NCI-H1048 (cell line): ENCODE results near the gene SLC25A21.
"Not testable (repeated sequence)": the region's sequence is repeated elsewhere in the genome, so short reads cannot be mapped to it uniquely, and the experiment has no call there.

Experiments
- DNase-seq: peaks from one replicate; lab custom pipeline; 2025; lab: John Stamatoyannopoulos, UW

SLC25A21 gene

DNA sequence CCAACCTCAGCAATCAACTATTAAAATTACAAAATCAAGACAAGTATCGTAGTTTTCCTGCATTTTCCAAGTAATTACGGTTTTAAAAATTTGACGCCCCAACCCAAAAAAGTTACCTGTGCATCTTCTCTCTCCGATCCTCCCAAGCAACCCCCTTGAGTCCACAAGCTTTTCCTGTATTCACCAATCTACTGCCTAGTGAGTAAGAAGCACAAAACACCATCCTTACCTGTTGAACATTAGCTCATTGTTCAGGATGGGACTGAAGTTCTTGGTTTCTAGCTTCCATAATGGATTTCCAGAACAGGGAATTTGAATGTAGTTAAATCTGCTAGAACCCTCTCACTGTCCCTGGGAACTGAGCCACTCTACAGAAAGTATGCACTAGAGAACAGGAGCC, 348.8 kb downstream of the SLC25A21 start:
- no peak for DNase-seq

DNA sequence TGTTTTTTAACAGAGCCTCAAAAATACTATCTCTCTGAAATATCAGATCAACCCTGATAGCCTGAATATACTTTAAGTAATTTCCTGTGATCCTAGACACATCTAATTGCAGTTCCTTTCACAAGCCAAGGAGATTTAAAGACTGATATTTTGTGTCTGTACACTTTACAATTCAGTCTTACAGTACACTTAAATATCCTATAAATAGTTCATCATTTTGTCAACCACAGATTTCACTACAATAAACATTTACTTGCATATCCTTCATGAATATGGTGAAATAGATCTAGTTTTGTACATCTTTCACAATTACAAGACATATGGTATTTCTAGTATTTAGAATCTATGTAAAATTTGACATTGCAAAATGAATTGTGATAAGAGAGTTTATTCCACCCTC, 349.7 kb downstream of the SLC25A21 start:
- DNase-seq = no peak

DNA sequence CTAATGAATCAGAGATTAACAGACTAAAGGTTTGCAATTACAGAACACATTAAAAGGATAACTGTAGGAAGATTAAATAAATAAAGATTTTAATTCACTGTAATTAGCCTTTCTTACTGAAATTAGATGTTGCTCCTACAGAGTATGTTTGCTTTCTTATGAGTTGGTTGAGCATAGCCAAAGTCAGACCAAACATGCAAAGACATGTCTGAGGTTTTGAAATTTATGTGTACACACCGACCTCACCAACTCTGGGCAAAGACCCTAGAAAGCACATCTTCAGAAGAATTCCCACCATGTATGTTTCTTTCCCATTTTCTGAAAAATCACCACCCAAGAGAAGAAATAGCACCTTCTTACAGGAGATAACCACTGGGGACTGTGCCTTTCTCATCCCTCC, 351.5 kb downstream of the SLC25A21 start:
- DNase-seq = no peak

- no peak for DNase-seq
Measured at GRCh38 chr14:36820111-36820709, 352.2 kb downstream of the SLC25A21 start.

GRCh38 chr14:36818794-36819384, 353.5 kb downstream of the SLC25A21 start:
- DNase-seq = no peak

- DNase-seq = no peak
Measured at GRCh38 chr14:36818246-36818645, 354.2 kb downstream of the SLC25A21 start.

GRCh38 chr14:36817071-36817930, 355.1 kb downstream of the SLC25A21 start:
- DNase-seq = no peak

- no peak for DNase-seq
Measured at GRCh38 chr14:36816481-36816880, 355.9 kb downstream of the SLC25A21 start.

DNA sequence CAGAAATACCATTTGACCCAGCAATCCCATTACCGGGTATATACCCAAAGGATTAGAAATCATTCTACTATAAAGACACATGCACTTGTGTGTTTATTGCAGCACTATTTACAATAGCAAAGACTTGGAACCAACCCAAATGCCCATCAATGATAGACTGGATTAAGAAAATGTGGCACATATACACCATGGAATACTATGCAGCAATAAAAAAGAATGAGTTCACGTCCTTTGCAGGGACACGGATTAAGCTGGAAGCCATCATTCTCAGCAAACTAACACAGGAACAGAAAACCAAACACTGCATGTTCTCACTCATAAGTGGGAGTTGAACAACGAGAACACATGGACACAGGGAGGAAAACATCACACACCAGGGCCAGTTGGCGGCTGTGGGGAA, 357.6 kb downstream of the SLC25A21 start:
- DNase-seq = not testable (repeated sequence)

- DNase-seq = no peak
Measured at GRCh38 chr14:36810209-36810608, 362.2 kb downstream of the SLC25A21 start.

DNA sequence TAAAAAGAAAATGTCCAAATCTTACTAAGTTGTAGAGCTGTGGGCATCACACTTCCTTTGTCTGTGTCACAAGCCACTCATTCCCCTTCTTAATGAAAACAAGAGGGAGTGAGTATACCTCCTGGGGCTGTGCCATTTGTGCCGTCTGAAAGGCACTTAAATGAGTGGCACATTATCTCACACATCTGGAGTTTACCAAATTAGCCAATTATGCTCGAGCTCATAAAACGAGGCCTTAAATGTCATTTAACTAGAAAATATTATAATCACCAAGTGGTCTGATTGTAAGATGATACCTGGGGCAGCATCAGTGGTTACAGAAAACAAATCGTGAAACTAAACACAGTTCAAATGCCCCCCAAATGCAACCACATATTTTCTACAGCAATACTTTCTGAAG, 364.7 kb downstream of the SLC25A21 start:
- no peak for DNase-seq

DNA sequence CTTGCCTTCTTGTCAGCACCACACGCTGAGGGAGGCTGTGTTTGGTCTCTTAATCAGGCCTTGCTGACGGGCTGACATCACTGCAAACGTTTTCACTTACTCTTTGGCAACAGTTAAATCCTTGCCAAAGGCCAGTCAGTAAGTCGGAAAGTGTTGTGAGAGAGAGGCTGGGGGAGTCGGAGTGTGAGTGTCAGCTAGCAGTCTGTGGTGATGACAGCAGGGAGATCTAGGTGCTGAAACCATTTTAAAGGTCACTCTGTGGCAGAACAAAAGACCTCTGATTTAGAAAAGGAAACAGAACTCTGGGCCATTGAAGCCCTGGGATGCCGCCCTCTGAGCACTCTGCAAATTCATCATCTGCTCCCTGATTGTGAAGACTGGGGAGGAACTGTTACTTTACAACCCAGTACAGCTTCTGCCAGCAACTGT, 367.3 kb downstream of the SLC25A21 start:
- no peak for DNase-seq

GRCh38 chr14:36797634-36798033, 374.8 kb downstream of the SLC25A21 start:
- no peak for DNase-seq

DNA sequence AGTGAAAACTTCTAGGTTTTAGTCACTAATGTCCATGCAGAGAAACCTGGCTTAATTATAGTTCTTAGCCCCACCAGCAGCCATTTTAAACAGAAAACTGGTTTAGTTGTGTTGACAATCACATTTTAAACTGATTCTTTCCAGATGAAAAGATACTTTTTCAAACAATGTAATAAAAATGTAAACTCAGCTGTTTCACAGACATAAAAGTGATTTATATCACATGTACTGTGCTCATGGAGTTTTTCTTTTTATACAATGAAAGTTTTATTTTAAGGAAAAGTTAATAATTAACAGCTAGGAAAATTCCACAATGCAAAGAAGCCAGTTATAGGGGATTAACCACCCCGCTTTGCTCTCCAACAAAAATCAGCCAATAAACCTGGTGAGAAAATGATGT, 381.0 kb downstream of the SLC25A21 start:
- no peak for DNase-seq

GRCh38 chr14:36785511-36785910, 386.9 kb downstream of the SLC25A21 start:
- no peak for DNase-seq

- no peak for DNase-seq
Measured at GRCh38 chr14:36784541-36784940, 387.9 kb downstream of the SLC25A21 start.

DNA sequence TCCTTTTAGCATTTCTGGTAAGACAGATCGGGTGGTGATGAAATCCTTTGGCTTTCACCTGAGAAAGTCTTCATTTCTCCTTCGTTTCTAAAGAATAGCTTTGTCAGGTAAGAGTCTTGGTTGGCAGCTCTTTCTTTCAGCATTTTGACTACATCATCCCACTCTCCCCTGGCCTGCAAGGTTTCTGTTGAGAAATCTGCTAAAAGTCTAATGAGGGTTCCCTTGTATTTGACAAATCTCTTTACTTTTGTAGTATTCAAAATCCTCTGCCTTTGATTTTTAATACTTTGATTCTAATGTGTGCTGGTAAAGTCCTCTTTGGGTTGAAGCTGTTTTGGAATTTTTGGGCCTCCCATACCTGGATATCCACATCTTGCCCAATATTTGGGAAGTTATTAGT, 390.5 kb downstream of the SLC25A21 start:
- no peak for DNase-seq

DNA sequence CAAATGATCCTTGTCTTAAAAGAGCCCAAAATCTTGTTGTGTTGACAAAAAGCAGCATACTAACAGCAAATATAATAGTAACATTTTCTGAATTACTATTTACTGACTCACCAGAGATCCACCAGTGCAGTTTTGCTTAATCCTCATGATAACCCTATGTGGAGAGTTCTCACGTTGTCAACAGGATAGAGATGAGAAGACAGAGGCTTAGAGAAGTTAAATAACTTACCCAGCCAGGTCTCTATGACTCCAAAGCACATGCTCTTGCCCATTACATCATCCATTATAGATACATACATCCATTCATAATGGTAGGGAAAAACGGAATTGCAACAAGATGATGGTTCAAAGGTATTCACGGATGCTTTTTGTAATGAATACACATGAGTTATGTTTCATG, 398.8 kb downstream of the SLC25A21 start:
- DNase-seq = no peak

GRCh38 chr14:36773136-36773540, 399.3 kb downstream of the SLC25A21 start:
- DNase-seq = no peak

DNA sequence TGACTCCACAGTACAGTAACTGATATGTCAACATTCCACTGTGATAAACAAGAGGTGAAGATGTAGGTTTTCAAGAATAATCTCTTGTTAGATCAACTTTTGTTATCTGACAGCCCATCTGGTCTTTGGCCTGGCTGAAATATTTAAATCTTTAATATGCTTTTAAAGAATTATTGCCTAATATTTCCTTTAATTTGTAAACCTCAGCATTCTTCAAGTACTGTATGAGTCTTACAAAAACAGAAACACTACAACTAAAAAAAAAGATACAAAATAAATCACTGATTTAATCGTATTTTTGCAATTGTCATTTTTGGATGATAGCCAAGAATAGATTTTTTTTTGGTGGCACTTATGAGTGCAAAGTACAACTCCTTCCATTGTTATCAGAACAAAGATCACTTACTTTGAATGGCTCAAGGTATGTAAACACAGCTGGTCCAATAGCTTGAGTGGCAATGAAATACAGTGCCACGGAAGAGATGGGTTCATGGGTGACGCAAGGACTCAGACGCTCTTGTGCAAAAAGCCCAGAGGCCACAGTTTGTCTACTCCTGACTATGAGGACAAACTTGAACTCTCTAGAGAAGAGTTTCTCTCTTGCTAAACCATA, 401.3 kb downstream of the SLC25A21 start:
- DNase-seq = no peak

GRCh38 chr14:36768638-36769337, 403.6 kb downstream of the SLC25A21 start:
- no peak for DNase-seq

- no peak for DNase-seq
Measured at GRCh38 chr14:36767603-36768281, 404.7 kb downstream of the SLC25A21 start.
